Naive thymus-derived CD8-positive, alpha-beta T cell (primary cell): ENCODE data around the gene SNTB2. TPM values are rescaled to one million over a fixed set of nuclear protein-coding genes. Genes with fewer than 3 reads are reported as not detected.
"Not testable (repeated sequence)": the region's sequence is repeated elsewhere in the genome, so short reads cannot be mapped to it uniquely, and the experiment has no call there.

Experiments
- ATAC-seq, 2 donors: fragments of 150-1000 bp; cut with Tn5 transposase in 1 of 2; sonication (Bioruptor Pico), chemical (Tn5 transposase) in 1 of 2; 1 replicate in 1 of 2; 2 replicates in 1 of 2; pipeline ENCODE4 v1.10.0; 2021; ENCODE audit warnings: mild to moderate bottlenecking in 2 of 2, moderate library complexity in 2 of 2
- POLR2A ChIA-PET: fragments of 350-600 bp; sonication (Branson Sonifier 250); formaldehyde crosslinking; loops from one replicate; lab custom pipeline; 2021; ENCODE audit warnings: antibody characterized with exemption; lab: Charles Lee
- DNase-seq, 10 donors: peaks; one replicate each; pipeline versions ENCODE4 v3.0.0 to v3.0.0-alpha.2; 2020 to 2022
- H3K27ac Mint-ChIP-seq, 10 donors: one replicate each; pipeline ENCODE4 v1.8.0; 2020 to 2022; ENCODE audit warnings: mild to moderate bottlenecking in 10 of 10, mixed read lengths in 10 of 10, moderate library complexity in 4 of 10, inconsistent platforms in 1 of 10
- H3K27me3 Mint-ChIP-seq, 5 donors: one replicate each; pipeline ENCODE4 v1.8.0; 2021 to 2022; ENCODE audit warnings: mixed read lengths in 5 of 5
- H3K36me3 Mint-ChIP-seq, 3 donors: one replicate each; pipeline ENCODE4 v1.8.0; 2020 to 2022; ENCODE audit warnings: mixed read lengths in 3 of 3, mild to moderate bottlenecking in 2 of 3, inconsistent platforms in 1 of 3
- H3K4me1 Mint-ChIP-seq, 4 donors: one replicate each; pipeline ENCODE4 v1.8.0; 2021 to 2022; ENCODE audit warnings: mixed read lengths in 4 of 4
- H3K4me3 Mint-ChIP-seq, 10 donors: one replicate each; pipeline ENCODE4 v1.8.0; 2020 to 2022; ENCODE audit warnings: mild to moderate bottlenecking in 10 of 10, mixed read lengths in 10 of 10, moderate library complexity in 6 of 10, inconsistent platforms in 1 of 10
- H3K9me3 Mint-ChIP-seq, 9 donors: one replicate each; pipeline ENCODE4 v1.8.0; 2020 to 2022; ENCODE audit warnings: mixed read lengths in 9 of 9, mild to moderate bottlenecking in 3 of 9, inconsistent platforms in 1 of 9, moderate library complexity in 1 of 9
- polyA plus RNA-seq, 3 donors: library from polyadenylated mRNA; unstranded; fragments of 300-500 nt; fragmentation: Illumina TruSeq; gene quantifications; one replicate each; pipeline ENCODE4 v1.2.3, GENCODE V29; 2021
- total RNA-seq, 8 experiments: library from RNA in 2 of 8; stranded (reverse) in 2 of 8; gene quantifications; one replicate each; pipeline ENCODE4 v1.2.3 and lab custom pipeline; 2021 to 2026

SNTB2 gene
- total and polyA plus RNA-seq, 5 experiments from 2014 or later, result 3.7 to 15.0 (median 11.0) TPM

- no peak overlapping the region for H3K4me3 Mint-ChIP-seq
- POLR2A ChIA-PET, result no interaction called here
- peaks cover 0 to 2% (median 0%) of the 10 kb centered on the region in 4 donors for H3K4me1 Mint-ChIP-seq
- peak overlapping the region in 1 of 10 donors; percentile 47 for H3K27ac Mint-ChIP-seq
- ATAC-seq (no peak), DNase-seq (no peak)
- H3K9me3 Mint-ChIP-seq, result no peaks in the 10 kb centered on the region
- peaks cover 0 to 9% (median 1%) of the 10 kb centered on the region in 3 donors for H3K36me3 Mint-ChIP-seq
- no peaks in the 10 kb centered on the region for H3K27me3 Mint-ChIP-seq
Measured at GRCh38 chr16:69276148-69277115, 89.5 kb downstream of the SNTB2 start.

DNA sequence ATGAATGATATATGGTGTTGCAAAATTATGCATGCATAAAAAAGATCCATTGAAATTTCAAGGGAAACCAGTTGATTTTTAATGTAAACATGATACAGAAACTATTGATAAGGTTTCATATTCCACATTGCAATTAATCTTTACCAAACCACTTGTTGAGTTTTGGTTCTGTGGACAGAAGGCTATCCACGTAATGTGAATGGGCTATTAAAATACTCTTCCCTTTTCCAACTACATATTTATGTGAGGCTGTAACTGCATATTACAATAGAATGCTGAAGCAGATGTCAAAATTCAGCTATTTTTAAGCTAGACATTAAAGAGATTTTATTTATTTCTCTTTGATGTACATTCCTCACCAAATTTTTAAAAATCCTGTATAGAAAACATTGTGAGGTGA is 90.4 kb downstream of the SNTB2 start:
- H3K36me3 Mint-ChIP-seq, result peaks cover 0 to 7% (median 0%) of the 10 kb centered on the region in 3 donors

GRCh38 chr16:69283851-69284250 is 96.9 kb downstream of the SNTB2 start:
- Mint-ChIP-seq H3K9me3 (no peaks in the 10 kb centered on the region), H3K4me3 (no peak overlapping the region), H3K4me1 (peaks cover 0 to 3% (median under 1%) of the 10 kb centered on the region in 4 donors), H3K27me3 (no peaks in the 10 kb centered on the region), H3K36me3 (peaks cover 0 to 25% (median 2%) of the 10 kb centered on the region in 3 donors), H3K27ac (peak overlapping the region in 1 of 10 donors; percentile 26)
- no peak for DNase-seq
- ATAC-seq, result no peak
- POLR2A ChIA-PET, result no interaction called here

More for the DNA sequence above, 90.4 kb downstream of the SNTB2 start:
- DNase-seq (no peak), ATAC-seq (no peak)
- POLR2A ChIA-PET, result no interaction called here
- no peaks in the 10 kb centered on the region for H3K9me3 Mint-ChIP-seq
- no peak overlapping the region for H3K4me3 Mint-ChIP-seq
- no peaks in the 10 kb centered on the region for H3K27me3 Mint-ChIP-seq
- peaks cover 0 to 2% (median 0%) of the 10 kb centered on the region in 4 donors for H3K4me1 Mint-ChIP-seq
- H3K27ac Mint-ChIP-seq, result no peak overlapping the region

GRCh38 chr16:69285240-69285639 is 98.3 kb downstream of the SNTB2 start:
- no peaks in the 10 kb centered on the region for H3K27me3 Mint-ChIP-seq
- POLR2A ChIA-PET, result interaction anchor here (0.6 to 0.7 kb wide), 2 partner anchors 25 to 210 kb away, joined by 3 to 4 read pairs; no protein-coding TSS in a partner anchor

GRCh38 chr16:69286941-69287713 is 100.2 kb downstream of the SNTB2 start:
- Mint-ChIP-seq H3K27me3 (no peaks in the 10 kb centered on the region), H3K4me3 (no peak overlapping the region), H3K4me1 (peaks cover 0 to 3% (median under 1%) of the 10 kb centered on the region in 4 donors), H3K36me3 (peaks cover 0 to 29% (median 2%) of the 10 kb centered on the region in 3 donors), H3K9me3 (no peaks in the 10 kb centered on the region), H3K27ac (no peak overlapping the region)
- POLR2A ChIA-PET, result interaction anchor here (0.7 to 1.2 kb wide), 3 partner anchors 13 to 422 kb away, joined by 3 to 4 read pairs (median 3); no protein-coding TSS in a partner anchor
- ATAC-seq (no peak), DNase-seq (peak in 9 of 10 donors; percentile 6 to 70 (median 49))

More at GRCh38 chr16:69285240-69285639, 98.3 kb downstream of the SNTB2 start:
- no peak for ATAC-seq
- peaks cover 0 to 3% (median under 1%) of the 10 kb centered on the region in 4 donors for H3K4me1 Mint-ChIP-seq
- no peak overlapping the region for H3K27ac Mint-ChIP-seq
- no peak for DNase-seq
- H3K4me3 Mint-ChIP-seq, result no peak overlapping the region
- H3K36me3 Mint-ChIP-seq, result peaks cover 0 to 29% (median 2%) of the 10 kb centered on the region in 3 donors
- no peaks in the 10 kb centered on the region for H3K9me3 Mint-ChIP-seq

DNA sequence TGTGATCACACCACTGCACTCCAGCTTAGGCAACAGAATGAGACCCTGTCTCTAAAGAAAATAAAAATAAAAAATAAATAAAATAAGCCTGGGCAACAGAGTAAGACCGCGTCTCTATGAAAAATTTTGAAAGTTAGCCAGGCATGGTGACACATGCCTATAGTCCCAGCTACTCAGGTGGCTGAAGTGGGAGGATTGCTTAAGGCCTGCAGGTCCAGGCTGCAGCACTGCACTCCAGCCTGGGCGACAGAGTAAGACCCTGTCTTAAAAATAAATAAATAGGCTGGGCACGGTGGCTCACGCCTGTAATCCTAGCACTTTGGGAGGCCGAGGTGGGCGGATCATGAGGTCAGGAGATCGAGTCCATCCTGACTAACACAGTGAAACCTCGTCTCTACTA is 104.7 kb downstream of the SNTB2 start:
- H3K36me3 Mint-ChIP-seq, result not testable (repeated sequence)

DNA sequence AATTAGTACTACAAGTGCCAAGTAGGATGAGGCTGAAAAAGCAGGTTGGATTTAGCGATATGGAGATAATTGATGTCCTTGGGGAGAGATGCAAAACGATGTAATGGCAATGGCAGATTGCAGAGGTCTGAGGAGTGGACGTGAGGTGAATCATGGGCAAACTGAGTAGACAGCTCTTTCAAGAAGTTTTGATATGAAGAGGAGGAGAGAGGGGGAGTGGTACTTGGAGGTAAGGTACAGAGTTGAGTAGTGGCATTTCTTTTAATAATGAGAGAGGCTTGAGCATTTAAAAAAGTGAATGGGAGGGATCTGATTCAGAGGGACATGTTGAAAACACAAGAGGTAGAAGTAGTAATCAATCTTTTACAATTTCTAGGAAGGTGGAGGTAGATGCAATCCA is 106.4 kb downstream of the SNTB2 start:
- Mint-ChIP-seq H3K36me3 (peaks cover 0 to 8% (median 3%) of the 10 kb centered on the region in 3 donors), H3K27ac (peak overlapping the region in 2 of 10 donors; percentile 43 to 58), H3K27me3 (no peaks in the 10 kb centered on the region), H3K4me3 (no peak overlapping the region), H3K9me3 (no peaks in the 10 kb centered on the region), H3K4me1 (no peaks in the 10 kb centered on the region)
- no peak for DNase-seq
- ATAC-seq, result no peak
- POLR2A ChIA-PET, result no interaction called here

More for the DNA sequence above, 104.7 kb downstream of the SNTB2 start:
- ATAC-seq, DNase-seq, H3K4me1 Mint-ChIP-seq, H3K27ac Mint-ChIP-seq, H3K4me3 Mint-ChIP-seq, H3K9me3 Mint-ChIP-seq, POLR2A ChIA-PET, H3K27me3 Mint-ChIP-seq: not testable (repeated sequence)

DNA sequence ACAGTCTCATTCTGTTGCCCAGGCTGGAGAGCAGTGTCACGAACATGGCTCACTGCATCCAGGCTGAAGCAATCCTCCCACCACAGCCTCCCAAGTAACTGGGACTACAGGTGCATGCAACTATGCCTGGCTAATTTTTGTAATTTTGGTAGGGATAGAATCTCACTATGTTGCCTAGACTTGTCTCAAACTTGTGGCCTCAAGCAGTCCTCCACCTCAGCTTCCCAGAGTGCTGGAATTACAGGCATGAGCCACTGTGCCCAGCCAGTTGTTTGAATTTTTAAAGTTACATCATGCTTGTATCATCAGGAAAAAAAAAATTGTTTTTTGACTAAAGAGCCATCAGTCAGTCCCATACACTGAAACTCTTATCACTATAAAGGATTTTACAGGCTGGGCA is 107.1 kb downstream of the SNTB2 start:
- Mint-ChIP-seq H3K36me3 (peaks cover 0 to 3% (median 3%) of the 10 kb centered on the region in 3 donors), H3K9me3 (no peaks in the 10 kb centered on the region), H3K27me3 (no peaks in the 10 kb centered on the region), H3K27ac (no peak overlapping the region), H3K4me3 (no peak overlapping the region), H3K4me1 (no peaks in the 10 kb centered on the region)
- POLR2A ChIA-PET, result interaction anchor here (0.7 kb wide), 1 partner anchor 776 kb away, joined by 3 read pairs; no protein-coding TSS in a partner anchor
- ATAC-seq, result no peak
- DNase-seq, result no peak

- not testable (repeated sequence) for H3K27me3 Mint-ChIP-seq, H3K4me1 Mint-ChIP-seq, H3K27ac Mint-ChIP-seq, DNase-seq, H3K4me3 Mint-ChIP-seq, ATAC-seq, H3K9me3 Mint-ChIP-seq
- peaks cover 0 to 21% (median 11%) of the 10 kb centered on the region in 3 donors for H3K36me3 Mint-ChIP-seq
- POLR2A ChIA-PET, result interaction anchor here (0.7 kb wide), 1 partner anchor 273 kb away, joined by 5 read pairs; no protein-coding TSS in a partner anchor
Measured at GRCh38 chr16:69296771-69297170, 109.8 kb downstream of the SNTB2 start.

DNA sequence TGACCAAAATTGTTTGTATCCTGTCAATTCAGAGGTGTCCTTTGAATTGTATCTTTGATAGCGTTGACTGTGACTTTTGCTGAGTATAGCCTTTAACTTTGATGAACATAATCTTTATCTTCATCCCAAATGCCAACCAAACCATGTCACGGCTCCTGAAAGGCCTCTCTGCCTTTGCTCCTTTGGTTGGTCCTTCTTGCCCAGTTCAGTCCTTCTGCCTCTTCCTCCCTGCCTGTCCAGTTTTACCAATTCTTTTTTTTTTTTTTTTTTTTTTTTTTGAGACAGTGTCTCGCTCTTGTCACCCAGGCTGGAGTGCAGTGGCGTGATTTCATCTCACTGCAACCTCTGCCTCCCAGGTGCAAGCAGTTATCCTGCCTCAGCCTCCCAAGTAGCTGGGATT is 111.3 kb downstream of the SNTB2 start:
- Mint-ChIP-seq H3K27ac (no peak overlapping the region), H3K36me3 (peaks cover 0 to 21% (median 11%) of the 10 kb centered on the region in 3 donors)
- DNase-seq, result no peak

DNA sequence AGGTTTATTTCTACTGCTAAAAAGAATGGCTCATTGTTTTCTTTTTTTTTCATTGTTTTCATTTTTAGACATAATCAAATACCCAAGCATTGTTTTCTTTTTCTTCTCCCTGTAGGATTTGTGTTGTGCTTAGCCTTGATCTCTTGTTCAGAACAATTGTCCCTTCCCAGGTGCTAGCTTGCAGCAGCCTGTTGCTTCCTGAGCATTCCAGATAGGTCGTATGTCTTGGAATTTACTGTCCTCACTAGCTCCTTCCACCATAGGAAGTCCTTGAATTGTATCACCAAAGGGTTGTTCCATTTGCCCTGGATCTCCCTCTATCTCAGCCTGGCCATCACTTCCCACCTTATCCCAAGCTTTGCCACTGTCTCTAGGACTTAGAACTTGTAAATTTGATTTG is 114.2 kb downstream of the SNTB2 start:
- no peak for DNase-seq
- Mint-ChIP-seq H3K9me3 (no peaks in the 10 kb centered on the region), H3K4me1 (no peaks in the 10 kb centered on the region), H3K27me3 (no peaks in the 10 kb centered on the region), H3K27ac (no peak overlapping the region), H3K36me3 (peaks cover 0 to 21% (median 11%) of the 10 kb centered on the region in 3 donors), H3K4me3 (no peak overlapping the region)
- POLR2A ChIA-PET, result no interaction called here
- no peak for ATAC-seq

More for the DNA sequence above, 111.3 kb downstream of the SNTB2 start:
- Mint-ChIP-seq H3K27me3 (no peaks in the 10 kb centered on the region), H3K4me3 (no peak overlapping the region), H3K4me1 (no peaks in the 10 kb centered on the region), H3K9me3 (no peaks in the 10 kb centered on the region)
- POLR2A ChIA-PET, result no interaction called here
- no peak for ATAC-seq

DNA sequence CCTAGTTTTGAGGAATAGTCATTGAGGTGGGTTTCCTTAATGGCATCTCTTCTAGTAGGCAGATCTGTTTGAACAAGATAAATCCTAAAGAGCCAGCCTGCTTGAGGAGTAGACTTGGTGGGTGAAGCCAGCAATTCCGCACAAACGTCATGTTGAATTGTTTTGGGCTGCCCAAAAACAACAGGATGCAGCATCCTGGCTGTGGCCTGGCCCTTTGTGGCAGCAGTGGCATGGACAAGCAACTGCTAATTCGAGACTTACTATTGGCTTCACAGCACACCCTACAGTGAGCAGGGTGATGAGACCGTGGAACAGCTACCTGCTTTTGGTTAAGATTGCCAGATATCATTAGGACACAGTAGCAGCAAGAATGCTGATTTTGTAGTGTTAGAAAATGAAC is 114.9 kb downstream of the SNTB2 start:
- Mint-ChIP-seq H3K36me3 (peaks cover 0 to 21% (median 11%) of the 10 kb centered on the region in 3 donors), H3K27me3 (no peaks in the 10 kb centered on the region), H3K27ac (no peak overlapping the region), H3K9me3 (no peaks in the 10 kb centered on the region), H3K4me3 (no peak overlapping the region), H3K4me1 (no peaks in the 10 kb centered on the region)
- DNase-seq (no peak), ATAC-seq (no peak)
- POLR2A ChIA-PET, result no interaction called here
